Spleen (tissue), 11 donors: ENCODE results near the gene HACD3. TPM values are rescaled to one million over a fixed set of nuclear protein-coding genes. Genes with fewer than 3 reads are reported as not detected.

Experiments used
- DNase-seq: peaks from one replicate; pipeline ENCODE4 v3.0.0-alpha.2; 2020
- H3K27ac ChIP-seq, 8 donors: fragments of 200-600 bp; sonication (generic) in 7 of 8; 1 replicate in 4 of 8; 2 replicates in 4 of 8; pipeline versions ENCODE4 v1.5.0 to v1.8.0; 2016 to 2021; ENCODE audit warnings: inconsistent platforms in 4 of 8, mild to moderate bottlenecking in 4 of 8, moderate library complexity in 1 of 8
- H3K27me3 ChIP-seq, 7 donors: fragments of 200-600 bp; sonication (generic) in 6 of 7; replicated peaks in 1 of 7; 1 replicate in 4 of 7; 2 replicates in 3 of 7; pipeline versions ENCODE4 v1.5.0 to v1.8.0; 2016 to 2021; ENCODE audit warnings: inconsistent platforms in 3 of 7, mild to moderate bottlenecking in 1 of 7
- H3K36me3 ChIP-seq, 6 donors: fragments of 200-600 bp; sonication (generic) in 5 of 6; 1 replicate in 4 of 6; 2 replicates in 2 of 6; pipeline versions ENCODE4 v1.5.0 to v1.8.0; 2016 to 2021; ENCODE audit warnings: inconsistent platforms in 2 of 6
- H3K4me1 ChIP-seq, 6 donors: fragments of 200-600 bp; sonication (generic) in 5 of 6; 1 replicate in 3 of 6; 2 replicates in 3 of 6; pipeline versions ENCODE4 v1.5.0 to v1.8.0; 2016 to 2021; ENCODE audit warnings: inconsistent platforms in 3 of 6
- H3K4me3 ChIP-seq, 8 donors: fragments of 200-600 bp; sonication (generic) in 7 of 8; 1 replicate in 4 of 8; 2 replicates in 4 of 8; pipeline versions ENCODE4 v1.5.0 to v1.8.0; 2016 to 2021; ENCODE audit warnings: inconsistent platforms in 4 of 8, mild to moderate bottlenecking in 4 of 8, moderate library complexity in 2 of 8
- H3K9me3 ChIP-seq, 8 donors: fragments of 200-600 bp; sonication (generic) in 7 of 8; 1 replicate in 4 of 8; 2 replicates in 4 of 8; pipeline versions ENCODE4 v1.5.0 to v1.8.0; 2016 to 2021; ENCODE audit warnings: inconsistent platforms in 4 of 8
- CTCF ChIP-seq, 11 experiments: fragments of 200-600 bp in 7 of 11; fragments of 450-650 bp in 4 of 11; sonication (generic) in 4 of 11; IDR thresholded peaks in 8 of 11; conservative IDR thresholded peaks in 3 of 11; 1 replicate in 7 of 11; 2 replicates in 4 of 11; pipeline versions ENCODE4 v1.4.0 to v1.8.0; 2016 to 2021; ENCODE audit warnings: antibody characterized with exemption in 11 of 11, inconsistent platforms in 4 of 11, mild to moderate bottlenecking in 1 of 11
- POLR2A ChIP-seq, 3 donors: fragments of 450-650 bp; IDR thresholded peaks; one replicate each; pipeline ENCODE4 v1.5.1; 2017; ENCODE audit warnings: antibody characterized with exemption in 3 of 3, mild to moderate bottlenecking in 1 of 3
- POLR2AphosphoS5 ChIP-seq, 3 donors: sonication (generic); formaldehyde crosslinking; IDR thresholded peaks; one replicate each; pipeline ENCODE4 v1.5.1; 2017; ENCODE audit warnings: antibody characterized with exemption in 3 of 3
- WGBS, 5 donors: extraction: QIAGEN DNeasy Blood & Tissue Kit in 3 of 5; methylation state at CpG; one replicate each; pipeline versions ENCODE4 v1.1.5 to v1.1.7; 2013 to 2018; 5-methylcytosine and 5-hydroxymethylcytosine counted together
- intact Hi-C: fragments of 100-400 bp; cut with DNase I; formaldehyde crosslinking; loops from one replicate; pipeline ENCODE4 v1.15.0; 2023; ENCODE audit warnings: low total_unique reads
- polyA plus RNA-seq, 3 donors: library from polyadenylated mRNA; stranded (reverse); fragments of 200-250 nt; gene quantifications; one replicate each; pipeline ENCODE4 v1.2.1, GENCODE V29; 2013
- small RNA-seq, 4 donors: library from RNA; depleted of rRNA; stranded (forward); fragments of <200 nt; gene quantifications; one replicate each; pipeline ENCODE3, GENCODE V24; 2016
- total RNA-seq, 7 donors: library from RNA; depleted of rRNA in 3 of 7; stranded (reverse); fragments of >200 nt in 3 of 7; fragmentation: NEBNext Ultra II Directional in 4 of 7; extraction: Animal tissue kit (Norgen Biotek cat#: 25700) in 4 of 7; gene quantifications; one replicate each; pipeline versions ENCODE4 v1.1.0 to v1.2.1, GENCODE V29; 2016 to 2021
- donor health status: healthy with polysubstance abuse.
- donor health status: DM: no; HTN: no; CAD: no; lungs with moderate emphysema.
- donor health status: DM: no; HTN: no; CAD: no.
- donor health status: Bipolar disorder and iron deficiency.
- donor health status: healthy.
- donor health status: DM: no; HTN: no; CAD: no.
- donor health status: DM: yes; HTN: yes; CAD: no.

HACD3 gene
- total and polyA plus RNA-seq, 10 donors: 5.5 to 47.4 (median 27.3) TPM

- no peak for DNase-seq
- H3K9me3 ChIP-seq: no peaks in the 10 kb centered on the region
- intact Hi-C loops: no loop called here
- TF ChIP-seq POLR2A (IDR thresholded peaks at IDR 0.05) (no peak), POLR2AphosphoS5 (IDR thresholded peaks at IDR 0.05) (no peak), CTCF (IDR thresholded peaks at IDR 0.05 in 8 of 11, conservative IDR thresholded peaks at IDR 0.05 in 3 of 11) (no peak)
- H3K36me3 ChIP-seq: peaks cover 0 to 48% (median 21%) of the 10 kb centered on the region in 6 donors
- H3K27ac ChIP-seq: no peak overlapping the region
- H3K4me3 ChIP-seq: no peak overlapping the region
- H3K4me1 ChIP-seq: no peaks in the 10 kb centered on the region
- H3K27me3 ChIP-seq: no peaks in the 10 kb centered on the region
Measured at GRCh38 chr15:65623103-65623502, 92.8 kb downstream of the HACD3 start.

- no peak overlapping the region for H3K27ac ChIP-seq
Measured at GRCh38 chr15:65626856-65627255, 96.6 kb downstream of the HACD3 start.

More at GRCh38 chr15:65626856-65627255, 96.6 kb downstream of the HACD3 start:
- H3K36me3 ChIP-seq: peaks cover 0 to 49% (median 21%) of the 10 kb centered on the region in 6 donors
- no peak for TF ChIP-seq CTCF (IDR thresholded peaks at IDR 0.05 in 8 of 11, conservative IDR thresholded peaks at IDR 0.05 in 3 of 11)
- TF ChIP-seq POLR2A (IDR thresholded peaks at IDR 0.05): no peak
- TF ChIP-seq POLR2AphosphoS5 (IDR thresholded peaks at IDR 0.05): no peak
- H3K4me3 ChIP-seq: no peak overlapping the region
- H3K27me3 ChIP-seq: no peaks in the 10 kb centered on the region
- WGBS, 5 donors: 58 to 80% (median 75%) methylated on average over 4 of the region's 4 CpGs
- intact Hi-C loops: no loop called here
- no peak for DNase-seq
- peaks cover 0 to 13% (median 8%) of the 10 kb centered on the region in 6 donors for H3K4me1 ChIP-seq
- no peaks in the 10 kb centered on the region for H3K9me3 ChIP-seq

Small RNA genes lying within 50 kb of the gene (small RNA-seq; reads per million reads assigned to genes)
- gene RF00019: 0 reads per million in 4 donors
- 0 reads per million in 4 donors for gene RNU6-19P

Other genes with a start within 250 kb of the HACD3 start
- 10 to 100 TPM in 4 of 7 donors, 1 to 10 TPM in 3; 8.7 to 11.3 (median 10.2) TPM for gene PARP16, start 243.6 kb upstream of the HACD3 start, total RNA-seq
- 1 to 10 TPM; 6.4 to 7.9 (median 6.7) TPM for gene PARP16, start 243.6 kb upstream of the HACD3 start, polyA plus RNA-seq
- not detected for gene RNU5A-1, start 234.4 kb upstream of the HACD3 start, total RNA-seq
- not detected for gene RNU5A-1, start 234.4 kb upstream of the HACD3 start, polyA plus RNA-seq
- 10 to 100 TPM in 4 of 7 donors, not detected in 3; 24.2 to 62.3 (median 32.6) TPM for gene RNU5B-1, start 225.8 kb upstream of the HACD3 start, total RNA-seq
- gene RNU5B-1, start 225.8 kb upstream of the HACD3 start, polyA plus RNA-seq: not detected
- gene IGDCC3, start 152.5 kb upstream of the HACD3 start, total RNA-seq: under 1 TPM in 1 of 7 donors, not detected in 6; 0.34 TPM
- under 1 TPM in 2 of 3 donors, not detected in 1; 0.03 TPM for gene IGDCC3, start 152.5 kb upstream of the HACD3 start, polyA plus RNA-seq
- 1 to 10 TPM in 2 of 7 donors, under 1 TPM in 5; 0.13 to 2.8 (median 0.75) TPM for gene IGDCC4, start 107.5 kb upstream of the HACD3 start, total RNA-seq
- 1 to 10 TPM in 2 of 3 donors, under 1 TPM in 1; 0.58 to 1.2 (median 1.0) TPM for gene IGDCC4, start 107.5 kb upstream of the HACD3 start, polyA plus RNA-seq
- gene DPP8, start 12.8 kb upstream of the HACD3 start, total RNA-seq: 10 to 100 TPM; 40.1 to 74.6 (median 55.9) TPM
- gene DPP8, start 12.8 kb upstream of the HACD3 start, polyA plus RNA-seq: 10 to 100 TPM in 1 of 3 donors, 1 to 10 TPM in 2; 6.0 to 12.8 (median 6.8) TPM
- gene INTS14, start 80.7 kb downstream of the HACD3 start, total RNA-seq: 10 to 100 TPM; 32.9 to 71.3 (median 44.9) TPM
- 10 to 100 TPM; 17.2 to 30.9 (median 28.0) TPM for gene INTS14, start 80.7 kb downstream of the HACD3 start, polyA plus RNA-seq
- gene SLC24A1, start 91.5 kb downstream of the HACD3 start, total RNA-seq: 10 to 100 TPM in 3 of 7 donors, 1 to 10 TPM in 4; 7.7 to 19.0 (median 8.8) TPM
- 1 to 10 TPM; 1.7 to 4.1 (median 1.8) TPM for gene SLC24A1, start 91.5 kb downstream of the HACD3 start, polyA plus RNA-seq